PC-3 (cell line): Measurements from ENCODE around the gene MYOCD. TPM values are rescaled to one million over a fixed set of nuclear protein-coding genes. Genes with fewer than 3 reads are reported as not detected.

Experiments
- ATAC-seq: fragments of 200-7000 bp; cut with Tn5 transposase; 2 replicates; pipeline ENCODE4 v1.9.1; 2020; ENCODE audit warnings: mild to moderate bottlenecking, moderate library complexity
- BruUV-seq: library from RNA; stranded (reverse); fragments of 400-500 nt; replicated peaks from 2 replicates; lab custom pipeline; 2021; lab: Mats Ljungman, UMichigan
- CTCF ChIA-PET: fragments of 300-600 bp; sonication (Branson Sonifier 250); formaldehyde crosslinking; loops from one replicate; lab custom pipeline; 2022; ENCODE audit warnings: antibody characterized with exemption; lab: Charles Lee
- POLR2A ChIA-PET: fragments of 300-600 bp; sonication (Branson Sonifier 250); formaldehyde crosslinking; loops from one replicate; lab custom pipeline; 2022; ENCODE audit warnings: antibody characterized with exemption; ENCODE audit not compliant: unreplicated experiment; lab: Charles Lee
- DNase-seq: peaks from one replicate; pipeline ENCODE4 v3.0.0-alpha.2; 2015
- H2AFZ ChIP-seq: fragments of 300-600 bp; sonication (generic); 2 replicates; pipeline ENCODE4 v1.6.0; 2016; ENCODE audit warnings: antibody characterized with exemption, low read length
- H3F3A ChIP-seq: fragments of 300-600 bp; sonication (generic); one replicate; pipeline ENCODE4 v1.6.0; 2017; ENCODE audit warnings: antibody characterized with exemption, low read length, control low read depth, mild to moderate bottlenecking; ENCODE audit not compliant: unreplicated experiment
- H3K27ac ChIP-seq: fragments of 300-600 bp; sonication (generic); 2 replicates; pipeline ENCODE4 v1.5.1; 2016; ENCODE audit warnings: mild to moderate bottlenecking, low read length
- H3K27me3 ChIP-seq: fragments of 300-600 bp; sonication (generic); 2 replicates; pipeline ENCODE4 v1.6.1; 2016; ENCODE audit warnings: low read length, mixed read lengths
- H3K36me3 ChIP-seq: fragments of 300-600 bp; sonication (generic); 2 replicates; pipeline ENCODE4 v1.6.1; 2016; ENCODE audit warnings: low read depth, mixed run types, low read length, mixed read lengths
- H3K4me1 ChIP-seq: fragments of 300-600 bp; sonication (generic); 2 replicates; pipeline ENCODE4 v1.5.1; 2016; ENCODE audit warnings: low read length; ENCODE audit not compliant: insufficient read depth
- H3K4me2 ChIP-seq: fragments of 300-600 bp; sonication (generic); 2 replicates; pipeline ENCODE4 v1.6.0; 2016; ENCODE audit warnings: low read length
- H3K4me3 ChIP-seq: fragments of 300-600 bp; sonication (generic); 2 replicates; pipeline ENCODE4 v1.5.1; 2016; ENCODE audit warnings: mild to moderate bottlenecking, low read length, mixed read lengths
- H3K79me2 ChIP-seq: fragments of 300-600 bp; sonication (generic); 2 replicates; pipeline ENCODE4 v1.6.1; 2017; ENCODE audit warnings: low read length, mixed read lengths
- H3K9ac ChIP-seq: fragments of 300-600 bp; sonication (generic); 2 replicates; pipeline ENCODE4 v1.6.0; 2016; ENCODE audit warnings: mild to moderate bottlenecking, low read length
- H3K9me2 ChIP-seq: fragments of 300-600 bp; sonication (generic); replicated peaks from 2 replicates; pipeline ENCODE4 v1.6.1; 2016; ENCODE audit warnings: mixed run types, low read length, mixed read lengths
- H3K9me3 ChIP-seq: fragments of 300-600 bp; sonication (generic); 2 replicates; pipeline ENCODE4 v1.6.1; 2016; ENCODE audit warnings: low read length, mixed read lengths
- H4K20me1 ChIP-seq: fragments of 300-600 bp; sonication (generic); 2 replicates; pipeline ENCODE4 v1.6.1; 2016; ENCODE audit warnings: low read length, mixed read lengths
- CTCF ChIP-seq: fragments of 300-600 bp; sonication (generic); conservative IDR thresholded peaks from 2 replicates; pipeline ENCODE4 v1.5.1; 2017; ENCODE audit warnings: antibody characterized with exemption, low read depth, mild to moderate bottlenecking, low read length
- EZH2 ChIP-seq: fragments of 300-600 bp; sonication (generic); IDR thresholded peaks from one replicate; pipeline ENCODE4 v1.6.1; 2017; ENCODE audit warnings: antibody characterized with exemption, mild to moderate bottlenecking, low read length; ENCODE audit not compliant: unreplicated experiment
- EZH2phosphoT487 ChIP-seq: fragments of 300-600 bp; sonication (generic); IDR thresholded peaks from 2 replicates; pipeline ENCODE4 v1.6.1; 2018; ENCODE audit warnings: mild to moderate bottlenecking, antibody characterized with exemption, low read length, borderline replicate concordance
- intact Hi-C: fragments of 100-400 bp; cut with micrococcal nuclease; formaldehyde crosslinking; loops from 2 replicates; pipeline ENCODE4 v1.9.0; 2023
- total RNA-seq: library from RNA; depleted of rRNA; stranded (reverse); fragments of >200 nt; gene quantifications from 2 replicates; pipeline ENCODE4 v1.2.3, GENCODE V29; 2014

Gene MYOCD
- total RNA-seq, 1 experiment from 2014 or later, result not detected

- TF ChIP-seq CTCF (peak; percentile 60; the same call in 1 of the 2 replicates), EZH2phosphoT487 (no peak)
- DNase-seq (peak; percentile 68), ATAC-seq (peak; percentile 40; the same call in 1 of the 2 replicates)
- H3K9me2 ChIP-seq, result no peaks in the 10 kb centered on the region
- H3K4me2 ChIP-seq, result no peak overlapping the region
- no peaks in the 10 kb centered on the region for H3K36me3 ChIP-seq
- H4K20me1 ChIP-seq, result no peaks in the 10 kb centered on the region
- H3K79me2 ChIP-seq, result no peaks in the 10 kb centered on the region
- H3K4me3 ChIP-seq, result no peak overlapping the region
- H3F3A ChIP-seq, result no peaks in the 10 kb centered on the region
- BruUV-seq, result no TSS peak
- CTCF ChIA-PET, result no interaction called here
- H3K9ac ChIP-seq, result no peak overlapping the region
- H3K27me3 ChIP-seq, result peaks cover 65% of the 10 kb centered on the region
- no peak overlapping the region for H3K27ac ChIP-seq
- POLR2A ChIA-PET, result no interaction called here
- intact Hi-C loops, result no loop called here
- no peaks in the 10 kb centered on the region for H3K4me1 ChIP-seq
- H2AFZ ChIP-seq, result no peak overlapping the region
- no peaks in the 10 kb centered on the region for H3K9me3 ChIP-seq
Measured at GRCh38 chr17:12667299-12667958, 1.7 kb downstream of the MYOCD start.

GRCh38 chr17:12671906-12672305 is 6.2 kb downstream of the MYOCD start:
- TF ChIP-seq EZH2, result no peak
- no peak for TF ChIP-seq CTCF
- TF ChIP-seq EZH2phosphoT487, result no peak
- peaks cover 3% of the 10 kb centered on the region; the same call in 1 of the 2 replicates for H3K9me2 ChIP-seq
- H2AFZ ChIP-seq, result no peak overlapping the region
- H3K4me2 ChIP-seq, result no peak overlapping the region
- no peaks in the 10 kb centered on the region for H3K4me1 ChIP-seq
- ChIA-PET POLR2A (no interaction called here), CTCF (no interaction called here)
- no peaks in the 10 kb centered on the region for H3K9me3 ChIP-seq
- peaks cover 24% of the 10 kb centered on the region for H3K27me3 ChIP-seq
- H3F3A ChIP-seq, result no peaks in the 10 kb centered on the region
- H3K79me2 ChIP-seq, result no peaks in the 10 kb centered on the region
- intact Hi-C loops, result no loop called here
- no peak overlapping the region for H3K27ac ChIP-seq
- DNase-seq, result no peak
- H3K4me3 ChIP-seq, result no peak overlapping the region
- no peaks in the 10 kb centered on the region for H4K20me1 ChIP-seq
- no TSS peak for BruUV-seq
- H3K9ac ChIP-seq, result no peak overlapping the region
- no peaks in the 10 kb centered on the region for H3K36me3 ChIP-seq
- ATAC-seq, result no peak

GRCh38 chr17:12672947-12673346 is 7.3 kb downstream of the MYOCD start:
- no peak for ATAC-seq

More at GRCh38 chr17:12672947-12673346, 7.3 kb downstream of the MYOCD start:
- Histone ChIP-seq H3K9me3 (no peaks in the 10 kb centered on the region), H3K36me3 (no peaks in the 10 kb centered on the region), H2AFZ (no peak overlapping the region), H3F3A (no peaks in the 10 kb centered on the region), H3K4me1 (no peaks in the 10 kb centered on the region), H3K4me3 (no peak overlapping the region), H3K9ac (no peak overlapping the region), H3K79me2 (no peaks in the 10 kb centered on the region), H4K20me1 (no peaks in the 10 kb centered on the region), H3K27me3 (peaks cover 13% of the 10 kb centered on the region; the same call in 1 of the 2 replicates), H3K4me2 (no peak overlapping the region), H3K27ac (no peak overlapping the region), H3K9me2 (peaks cover 3% of the 10 kb centered on the region; the same call in 1 of the 2 replicates)
- TF ChIP-seq CTCF (no peak), EZH2 (no peak), EZH2phosphoT487 (no peak)
- ChIA-PET POLR2A (no interaction called here), CTCF (no interaction called here)
- DNase-seq, result no peak
- BruUV-seq, result no TSS peak
- intact Hi-C loops, result no loop called here
